ENCODE results near the gene SLC2A2.

The SLC2A2 gene

DNA sequence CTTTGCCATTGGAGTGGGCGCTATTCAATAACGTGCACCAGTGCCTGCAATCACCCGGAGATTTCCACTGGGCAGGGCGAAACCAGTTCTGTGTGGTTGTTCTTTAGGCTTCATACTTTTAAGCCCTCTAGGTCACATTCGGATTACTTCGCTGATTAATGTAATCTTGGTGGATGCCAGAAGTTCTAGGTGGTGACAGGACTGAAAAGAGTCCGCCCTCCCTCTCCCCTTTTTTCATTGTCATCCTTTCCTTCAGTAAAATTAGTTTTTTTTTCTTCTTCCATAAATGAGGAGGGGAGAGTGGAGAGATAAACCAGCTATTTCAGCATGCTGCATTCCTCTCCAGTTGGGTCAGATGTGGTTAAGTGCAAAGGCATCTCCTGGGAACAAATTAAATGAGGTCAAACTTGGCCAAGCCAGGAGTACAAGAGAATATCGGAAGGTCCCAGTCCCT lies 2.3 kb upstream of the SLC2A2 start:
- H3K4me3 ChIP-seq (ENCODE audit: low read length in 2 of 2), result peak overlapping the region; percentile 23 to 74
- peaks cover 7% of the 10 kb centered on the region for H3K4me1 ChIP-seq (ENCODE audit: control insufficient read depth, insufficient read depth, low read length)
- H3K9me3 ChIP-seq (ENCODE audit: control insufficient read depth in 2 of 2, low read length in 2 of 2), result no peaks in the 10 kb centered on the region
- no peaks in the 10 kb centered on the region for H3K27me3 ChIP-seq (ENCODE audit: control insufficient read depth in 1 of 2, insufficient read depth in 2 of 2, low read length in 2 of 2)
- H3K27ac ChIP-seq (ENCODE audit: low read length), result no peak overlapping the region
- H3K36me3 ChIP-seq (ENCODE audit: control insufficient read depth in 2 of 2, insufficient read depth in 2 of 2, low read length in 2 of 2), result no peaks in the 10 kb centered on the region
- H3K9ac ChIP-seq (ENCODE audit: low read length in 2 of 2), result no peak overlapping the region

DNA sequence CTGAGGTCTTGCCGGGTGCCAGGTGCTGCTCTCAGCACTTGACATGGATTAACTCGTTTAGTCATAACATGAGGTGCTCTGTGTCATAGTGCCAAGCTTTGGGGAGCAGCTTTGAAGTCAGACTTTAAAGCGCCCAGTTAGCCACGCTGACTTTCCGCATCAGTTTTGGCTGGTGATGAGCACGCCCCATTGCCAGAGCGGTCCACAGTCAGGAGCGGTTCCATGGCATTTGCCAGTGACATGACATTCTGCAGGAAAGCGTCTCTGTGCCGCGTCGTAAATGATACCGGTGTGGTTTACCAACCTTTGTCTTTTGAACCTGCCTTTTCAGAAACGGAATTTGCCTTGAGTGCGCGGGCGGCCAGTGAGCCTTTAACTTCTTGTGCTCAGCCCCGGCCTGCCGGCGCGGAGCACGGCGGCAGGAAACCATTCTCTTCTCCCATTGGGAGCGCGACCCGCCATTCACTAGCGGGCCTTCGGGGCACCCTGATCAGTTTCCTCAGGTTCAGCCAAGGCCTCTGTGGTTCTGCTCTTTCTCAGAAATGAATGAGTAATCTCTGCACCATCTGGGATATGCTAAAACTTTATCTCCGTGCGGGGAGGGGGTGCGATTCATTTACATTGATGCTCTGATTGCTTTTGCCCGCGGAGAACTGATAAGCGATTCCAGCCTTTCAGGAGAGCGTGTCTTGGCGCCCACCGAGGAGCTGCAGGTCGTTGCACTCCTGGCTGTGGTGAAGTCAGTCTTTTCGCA lies 1.7 kb upstream of the SLC2A2 start:
- no peaks in the 10 kb centered on the region for H3K9me3 ChIP-seq (ENCODE audit: control insufficient read depth in 2 of 2, low read length in 2 of 2)
- no peaks in the 10 kb centered on the region for H3K27me3 ChIP-seq (ENCODE audit: control insufficient read depth in 1 of 2, insufficient read depth in 2 of 2, low read length in 2 of 2)
- no peak overlapping the region for H3K27ac ChIP-seq (ENCODE audit: low read length)
- H3K9ac ChIP-seq (ENCODE audit: low read length in 2 of 2), result peak overlapping the region in 1 of 2 donors; percentile 58
- peaks cover 7% of the 10 kb centered on the region for H3K4me1 ChIP-seq (ENCODE audit: control insufficient read depth, insufficient read depth, low read length)
- peak overlapping the region; percentile 23 to 74 for H3K4me3 ChIP-seq (ENCODE audit: low read length in 2 of 2)
- H3K36me3 ChIP-seq (ENCODE audit: control insufficient read depth in 2 of 2, insufficient read depth in 2 of 2, low read length in 2 of 2), result no peaks in the 10 kb centered on the region

DNA sequence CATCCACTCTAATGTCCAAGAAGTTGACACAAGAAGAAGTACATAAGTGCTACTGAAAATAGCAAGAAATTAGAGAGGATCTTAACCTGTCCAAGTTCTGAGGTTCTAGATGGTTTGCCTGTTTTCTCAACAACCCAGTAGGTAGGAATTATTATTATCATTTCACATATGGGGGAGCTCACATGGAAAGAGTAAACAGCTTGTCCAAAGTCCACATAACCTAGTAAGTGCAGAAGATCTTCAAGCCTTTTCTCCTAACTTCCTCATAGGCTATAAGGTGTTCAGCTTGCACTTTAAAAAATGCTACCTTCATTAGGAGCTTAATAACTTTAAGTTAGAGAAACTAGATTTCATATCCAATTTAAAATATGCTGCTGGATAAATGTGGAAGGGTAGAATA lies 3.0 kb downstream of the SLC2A2 start:
- no peak overlapping the region for H3K9ac ChIP-seq (ENCODE audit: low read length in 2 of 2)
- H3K27ac ChIP-seq (ENCODE audit: low read length), result no peak overlapping the region
- H3K36me3 ChIP-seq (ENCODE audit: control insufficient read depth in 2 of 2, insufficient read depth in 2 of 2, low read length in 2 of 2), result no peaks in the 10 kb centered on the region
- no peak overlapping the region for H3K4me3 ChIP-seq (ENCODE audit: low read length in 2 of 2)
- H3K9me3 ChIP-seq (ENCODE audit: control insufficient read depth in 2 of 2, low read length in 2 of 2), result no peaks in the 10 kb centered on the region
- H3K27me3 ChIP-seq (ENCODE audit: control insufficient read depth in 1 of 2, insufficient read depth in 2 of 2, low read length in 2 of 2), result no peaks in the 10 kb centered on the region
- H3K4me1 ChIP-seq (ENCODE audit: control insufficient read depth, insufficient read depth, low read length), result peaks cover 6% of the 10 kb centered on the region

DNA sequence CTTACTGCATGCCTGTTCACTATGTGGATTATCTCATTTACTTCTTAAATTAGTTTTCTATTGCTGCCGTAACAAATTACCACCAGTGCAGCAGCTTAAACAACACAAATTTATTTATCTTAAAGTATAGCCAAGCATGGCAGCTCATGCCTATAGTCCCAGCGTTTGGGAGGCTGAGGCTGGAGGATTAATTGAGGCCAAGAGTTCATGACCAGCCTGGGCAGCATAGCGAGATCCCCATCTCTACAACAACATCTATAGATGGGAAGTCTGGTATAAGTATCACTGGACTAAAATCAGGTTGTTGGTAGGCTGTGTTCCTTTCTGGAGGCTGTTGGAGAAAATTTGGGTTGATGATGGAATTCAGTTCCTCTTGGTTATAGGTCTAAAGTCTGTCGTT lies 5.1 kb downstream of the SLC2A2 start:
- H3K4me1 ChIP-seq (ENCODE audit: control insufficient read depth, insufficient read depth, low read length), result no peaks in the 10 kb centered on the region
- no peaks in the 10 kb centered on the region for H3K9me3 ChIP-seq (ENCODE audit: control insufficient read depth in 2 of 2, low read length in 2 of 2)
- no peak overlapping the region for H3K4me3 ChIP-seq (ENCODE audit: low read length in 2 of 2)
- no peak overlapping the region for H3K27ac ChIP-seq (ENCODE audit: low read length)
- no peaks in the 10 kb centered on the region for H3K36me3 ChIP-seq (ENCODE audit: control insufficient read depth in 2 of 2, insufficient read depth in 2 of 2, low read length in 2 of 2)
- no peak overlapping the region for H3K9ac ChIP-seq (ENCODE audit: low read length in 2 of 2)
- no peaks in the 10 kb centered on the region for H3K27me3 ChIP-seq (ENCODE audit: control insufficient read depth in 1 of 2, insufficient read depth in 2 of 2, low read length in 2 of 2)

DNA sequence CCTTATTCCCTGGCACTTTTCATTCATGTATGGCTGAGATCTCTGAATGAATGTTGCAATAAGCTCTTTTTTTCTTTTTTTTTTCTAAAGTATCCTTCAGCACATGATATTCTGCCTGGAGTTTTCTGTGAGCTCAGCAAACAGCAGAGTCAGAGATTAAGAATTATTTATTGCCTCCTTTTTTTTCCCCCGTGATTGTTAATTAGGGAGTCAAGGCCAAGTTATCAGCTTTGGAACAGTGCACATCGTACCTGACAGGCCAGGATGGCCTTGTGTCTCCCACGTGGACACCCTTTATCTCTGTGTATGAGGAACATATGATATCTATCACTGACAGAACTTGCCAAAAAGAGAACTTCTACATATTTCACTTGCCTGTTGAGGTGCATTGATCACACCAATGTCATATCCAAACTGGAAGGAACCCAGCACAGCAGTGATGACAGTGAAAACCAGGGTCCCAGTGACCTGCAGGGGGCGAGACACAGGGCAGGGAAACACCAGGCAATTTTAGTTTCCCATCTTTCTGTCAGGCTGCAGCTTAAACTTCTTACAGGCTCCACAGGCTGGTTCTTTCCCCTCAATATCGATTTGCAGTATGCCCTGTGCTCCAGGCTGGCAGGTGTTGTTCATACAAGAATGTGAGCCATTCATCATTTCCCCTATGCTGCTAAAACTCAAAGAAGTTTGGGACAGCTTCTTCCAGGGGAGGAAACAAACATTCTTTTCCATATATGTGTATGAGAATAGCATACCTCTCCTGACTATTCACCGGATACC lies 8.2 kb downstream of the SLC2A2 start:
- H3K27me3 ChIP-seq (ENCODE audit: control insufficient read depth in 1 of 2, insufficient read depth in 2 of 2, low read length in 2 of 2), result no peaks in the 10 kb centered on the region
- H3K4me1 ChIP-seq (ENCODE audit: control insufficient read depth, insufficient read depth, low read length), result no peaks in the 10 kb centered on the region
- H3K9me3 ChIP-seq (ENCODE audit: control insufficient read depth in 2 of 2, low read length in 2 of 2), result no peaks in the 10 kb centered on the region
- no peak overlapping the region for H3K27ac ChIP-seq (ENCODE audit: low read length)
- no peaks in the 10 kb centered on the region for H3K36me3 ChIP-seq (ENCODE audit: control insufficient read depth in 2 of 2, insufficient read depth in 2 of 2, low read length in 2 of 2)
- H3K9ac ChIP-seq (ENCODE audit: low read length in 2 of 2), result no peak overlapping the region
- no peak overlapping the region for H3K4me3 ChIP-seq (ENCODE audit: low read length in 2 of 2)

DNA sequence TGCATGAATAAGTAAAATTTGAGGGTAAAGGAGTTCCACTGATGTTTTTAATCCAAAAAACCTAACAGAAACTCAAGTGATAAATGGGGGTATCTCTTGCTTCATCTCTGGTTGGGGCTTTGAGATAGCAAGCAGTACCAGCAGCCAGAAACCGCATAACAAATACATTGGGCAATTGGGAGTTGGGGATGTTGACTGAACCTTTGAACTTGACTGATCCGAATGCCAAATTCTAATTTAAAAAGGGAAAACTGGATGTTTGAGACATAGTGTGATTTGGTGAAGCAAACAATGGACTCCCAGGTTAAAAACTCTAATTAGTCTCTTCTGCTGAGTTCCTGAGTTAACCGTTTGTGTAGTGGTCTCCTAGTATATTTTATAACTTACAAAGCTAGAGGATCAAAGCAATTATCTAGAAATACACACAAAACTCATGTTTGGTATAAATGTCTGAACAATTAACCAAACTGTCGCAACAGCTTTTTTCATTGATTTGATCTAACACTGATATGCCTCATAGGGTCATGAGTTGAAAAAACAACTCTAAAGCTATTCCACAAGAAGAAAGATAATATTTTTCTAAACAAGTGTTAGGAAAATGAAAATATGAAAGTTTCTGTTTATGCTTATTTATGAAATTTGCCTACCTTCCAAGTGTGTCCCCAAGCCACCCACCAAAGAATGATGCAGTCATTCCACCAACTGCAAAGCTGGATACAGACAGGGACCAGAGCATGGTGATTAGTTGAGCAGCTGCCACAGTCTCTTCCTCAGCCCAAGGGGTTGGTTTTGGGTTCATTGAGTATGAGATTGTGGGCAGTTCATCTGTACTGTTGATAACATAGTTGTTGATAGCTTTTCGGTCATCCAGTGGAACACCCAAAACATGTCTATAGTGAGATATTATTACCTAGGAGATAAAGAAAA lies 12.4 kb downstream of the SLC2A2 start:
- no peak overlapping the region for H3K4me3 ChIP-seq (ENCODE audit: low read length in 2 of 2)
- no peaks in the 10 kb centered on the region for H3K4me1 ChIP-seq (ENCODE audit: control insufficient read depth, insufficient read depth, low read length)
- no peaks in the 10 kb centered on the region for H3K36me3 ChIP-seq (ENCODE audit: control insufficient read depth in 2 of 2, insufficient read depth in 2 of 2, low read length in 2 of 2)
- H3K9ac ChIP-seq (ENCODE audit: low read length in 2 of 2), result no peak overlapping the region
- H3K9me3 ChIP-seq (ENCODE audit: control insufficient read depth in 2 of 2, low read length in 2 of 2), result no peaks in the 10 kb centered on the region
- H3K27ac ChIP-seq (ENCODE audit: low read length), result no peak overlapping the region
- no peaks in the 10 kb centered on the region for H3K27me3 ChIP-seq (ENCODE audit: control insufficient read depth in 1 of 2, insufficient read depth in 2 of 2, low read length in 2 of 2)

DNA sequence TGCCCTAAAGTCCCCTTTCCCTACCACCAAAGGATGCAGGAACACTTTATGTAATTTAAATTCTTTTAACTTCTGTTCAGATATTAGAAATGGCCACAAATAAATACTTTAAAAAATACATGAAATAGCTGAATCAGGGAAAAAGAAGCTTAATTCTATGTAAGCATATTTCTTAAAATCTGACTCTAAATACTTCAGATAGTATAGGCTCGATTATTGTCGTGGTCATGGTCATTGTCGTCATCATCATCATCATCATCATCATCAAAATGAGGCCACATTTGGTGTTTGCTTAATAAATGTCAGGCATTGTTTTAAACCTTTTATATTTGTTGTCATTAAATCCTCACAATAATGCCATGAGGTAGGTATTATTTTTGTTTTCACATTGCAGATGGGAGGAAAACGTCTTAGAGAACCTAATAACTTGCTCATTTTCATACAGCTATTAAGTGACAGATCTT lies 14.6 kb downstream of the SLC2A2 start:
- H3K9me3 ChIP-seq (ENCODE audit: control insufficient read depth in 2 of 2, low read length in 2 of 2), result no peaks in the 10 kb centered on the region
- no peaks in the 10 kb centered on the region for H3K4me1 ChIP-seq (ENCODE audit: control insufficient read depth, insufficient read depth, low read length)

DNA sequence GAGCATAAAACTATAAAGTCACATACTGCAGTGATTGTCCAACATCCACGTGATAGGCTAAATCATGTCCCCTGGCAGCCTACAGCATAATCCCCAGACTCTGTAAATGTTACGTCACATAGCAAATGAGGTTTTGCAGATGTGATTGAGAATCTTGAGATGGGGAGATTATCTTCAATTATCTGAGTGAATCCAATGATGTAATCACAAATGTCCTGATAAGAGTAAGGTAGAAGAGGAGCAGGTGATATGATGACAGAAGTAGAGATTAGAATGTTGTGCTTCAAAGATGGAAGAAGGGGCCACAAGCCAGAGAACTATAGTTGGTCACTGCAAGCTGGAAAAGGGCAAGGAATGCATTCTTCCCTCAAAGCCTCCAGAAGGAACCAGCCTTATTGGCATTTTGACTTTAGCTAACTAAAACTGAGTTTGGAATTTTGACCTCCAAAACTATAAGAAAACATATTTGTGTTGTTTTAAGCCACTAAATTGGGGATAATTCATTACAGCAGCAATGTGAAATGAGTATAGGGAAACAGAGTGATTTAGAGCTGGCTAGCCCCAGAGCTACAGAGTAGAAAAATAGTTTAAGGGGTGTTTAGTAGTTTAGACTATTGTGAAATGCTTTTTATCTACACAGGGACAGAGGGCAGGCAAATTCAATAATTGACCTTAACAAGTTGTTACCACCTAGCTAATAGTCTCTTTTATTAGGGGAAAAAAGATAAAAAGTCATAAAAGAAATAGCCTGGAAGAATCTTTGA lies 15.2 kb downstream of the SLC2A2 start:
- no peaks in the 10 kb centered on the region for H3K27me3 ChIP-seq (ENCODE audit: control insufficient read depth in 1 of 2, insufficient read depth in 2 of 2, low read length in 2 of 2)
- no peaks in the 10 kb centered on the region for H3K4me1 ChIP-seq (ENCODE audit: control insufficient read depth, insufficient read depth, low read length)
- H3K9me3 ChIP-seq (ENCODE audit: control insufficient read depth in 2 of 2, low read length in 2 of 2), result no peaks in the 10 kb centered on the region
- no peak overlapping the region for H3K27ac ChIP-seq (ENCODE audit: low read length)
- no peaks in the 10 kb centered on the region for H3K36me3 ChIP-seq (ENCODE audit: control insufficient read depth in 2 of 2, insufficient read depth in 2 of 2, low read length in 2 of 2)
- H3K9ac ChIP-seq (ENCODE audit: low read length in 2 of 2), result no peak overlapping the region
- no peak overlapping the region for H3K4me3 ChIP-seq (ENCODE audit: low read length in 2 of 2)

More for the DNA sequence above, 14.6 kb downstream of the SLC2A2 start:
- H3K4me3 ChIP-seq (ENCODE audit: low read length in 2 of 2), result no peak overlapping the region
- H3K27ac ChIP-seq (ENCODE audit: low read length), result no peak overlapping the region
- no peaks in the 10 kb centered on the region for H3K36me3 ChIP-seq (ENCODE audit: control insufficient read depth in 2 of 2, insufficient read depth in 2 of 2, low read length in 2 of 2)
- no peaks in the 10 kb centered on the region for H3K27me3 ChIP-seq (ENCODE audit: control insufficient read depth in 1 of 2, insufficient read depth in 2 of 2, low read length in 2 of 2)
- no peak overlapping the region for H3K9ac ChIP-seq (ENCODE audit: low read length in 2 of 2)

DNA sequence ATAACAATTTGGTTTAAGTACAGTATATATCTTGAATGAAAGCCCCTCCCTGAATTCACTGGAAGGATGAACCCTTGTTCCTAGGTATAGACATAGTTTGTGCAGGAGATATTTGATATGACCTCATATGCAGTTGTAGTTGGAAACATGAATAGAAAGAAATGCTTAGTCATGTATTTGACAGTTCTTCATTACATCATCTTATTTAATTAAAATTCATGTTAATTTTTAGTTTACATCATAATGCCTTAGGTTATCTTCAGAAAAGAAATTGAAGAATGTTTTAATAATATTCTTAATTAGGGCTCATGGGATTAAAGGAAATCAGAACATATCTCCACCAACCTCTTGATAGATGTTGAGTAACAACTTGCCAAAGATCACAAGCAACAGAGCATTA lies 19.2 kb downstream of the SLC2A2 start:
- Histone ChIP-seq H3K4me3 (ENCODE audit: low read length in 2 of 2) (no peak overlapping the region), H3K9me3 (ENCODE audit: control insufficient read depth in 2 of 2, low read length in 2 of 2) (no peaks in the 10 kb centered on the region), H3K4me1 (ENCODE audit: control insufficient read depth, insufficient read depth, low read length) (no peaks in the 10 kb centered on the region), H3K36me3 (ENCODE audit: control insufficient read depth in 2 of 2, insufficient read depth in 2 of 2, low read length in 2 of 2) (no peaks in the 10 kb centered on the region), H3K9ac (ENCODE audit: low read length in 2 of 2) (no peak overlapping the region), H3K27me3 (ENCODE audit: control insufficient read depth in 1 of 2, insufficient read depth in 2 of 2, low read length in 2 of 2) (no peaks in the 10 kb centered on the region), H3K27ac (ENCODE audit: low read length) (no peak overlapping the region)

DNA sequence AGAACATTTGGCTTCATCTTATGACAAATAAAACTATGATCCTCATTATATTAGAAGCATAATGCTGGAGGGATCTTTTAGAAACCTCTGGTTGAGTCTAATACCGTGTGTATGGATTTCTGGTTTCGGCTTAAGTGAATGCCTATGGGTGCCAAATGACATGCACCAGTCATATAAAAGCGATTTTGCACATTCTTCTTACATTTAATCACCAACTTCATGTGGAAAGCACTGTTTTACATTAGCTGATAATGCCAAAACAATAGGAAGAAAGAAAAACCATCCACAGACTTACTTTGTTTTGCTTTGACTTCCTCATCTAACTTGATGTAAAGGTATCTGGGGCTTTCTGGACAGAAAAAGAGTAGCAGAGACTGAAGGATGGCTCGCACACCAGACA lies 20.9 kb downstream of the SLC2A2 start:
- H3K9me3 ChIP-seq (ENCODE audit: control insufficient read depth in 2 of 2, low read length in 2 of 2), result no peaks in the 10 kb centered on the region
- H3K36me3 ChIP-seq (ENCODE audit: control insufficient read depth in 2 of 2, insufficient read depth in 2 of 2, low read length in 2 of 2), result no peaks in the 10 kb centered on the region
- H3K27ac ChIP-seq (ENCODE audit: low read length), result no peak overlapping the region
- no peak overlapping the region for H3K9ac ChIP-seq (ENCODE audit: low read length in 2 of 2)
- no peak overlapping the region for H3K4me3 ChIP-seq (ENCODE audit: low read length in 2 of 2)
- no peaks in the 10 kb centered on the region for H3K27me3 ChIP-seq (ENCODE audit: control insufficient read depth in 1 of 2, insufficient read depth in 2 of 2, low read length in 2 of 2)
- H3K4me1 ChIP-seq (ENCODE audit: control insufficient read depth, insufficient read depth, low read length), result no peaks in the 10 kb centered on the region

Measured in stomach smooth muscle (tissue), 2 donors.